ENCODE data around the gene NOL4L. TPM values are rescaled to one million over a fixed set of nuclear protein-coding genes. Genes with fewer than 3 reads are reported as not detected.
A peak's percentile ranks its signal among the peaks of the same experiment; 100 is the strongest.

The NOL4L gene
- total and polyA plus RNA-seq, 4 donors, result 7.9 to 20.6 (median 12.2) TPM

DNA sequence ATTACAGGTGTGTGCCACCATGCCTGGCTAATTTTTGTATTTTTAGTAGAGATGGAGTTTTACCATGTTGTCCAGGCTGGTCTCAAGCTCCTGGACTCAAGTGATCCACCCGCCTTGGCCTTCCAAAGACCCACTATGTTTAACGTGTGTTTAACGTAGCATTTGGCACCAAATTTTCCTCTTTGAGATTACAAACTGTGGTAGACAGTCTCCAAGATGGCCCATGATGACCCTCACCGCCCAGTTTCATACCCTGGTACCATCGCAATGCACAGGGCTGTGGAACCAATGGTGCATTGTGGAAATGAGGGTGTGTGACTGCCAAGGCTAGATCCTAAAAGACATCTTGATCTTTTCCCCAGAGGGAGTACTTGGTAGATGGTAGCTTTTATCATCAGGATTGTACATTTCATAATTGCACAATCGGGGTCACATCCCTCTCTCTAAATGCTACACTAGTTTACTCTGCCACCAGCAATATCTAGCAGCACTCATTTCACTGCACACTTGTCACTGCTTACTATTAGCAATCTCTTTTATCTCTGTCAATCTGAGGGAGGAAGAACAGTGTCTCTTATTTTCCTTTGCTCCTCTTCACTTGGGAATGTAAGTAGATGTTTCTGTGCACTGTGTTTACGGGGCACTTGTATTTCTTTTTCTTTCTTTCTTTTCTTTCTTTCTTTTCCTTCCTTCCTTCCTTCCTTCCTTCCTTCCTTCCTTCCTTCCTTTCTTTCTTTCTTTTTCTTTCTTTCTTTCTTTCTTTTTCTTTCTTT lies 96.9 kb downstream of the NOL4L start:
- no peaks in the 10 kb centered on the region for H3K27me3 ChIP-seq (ENCODE audit: control insufficient read depth in 3 of 3, insufficient read depth in 3 of 3, low read length in 2 of 3)
- TF ChIP-seq, protein P1, sequence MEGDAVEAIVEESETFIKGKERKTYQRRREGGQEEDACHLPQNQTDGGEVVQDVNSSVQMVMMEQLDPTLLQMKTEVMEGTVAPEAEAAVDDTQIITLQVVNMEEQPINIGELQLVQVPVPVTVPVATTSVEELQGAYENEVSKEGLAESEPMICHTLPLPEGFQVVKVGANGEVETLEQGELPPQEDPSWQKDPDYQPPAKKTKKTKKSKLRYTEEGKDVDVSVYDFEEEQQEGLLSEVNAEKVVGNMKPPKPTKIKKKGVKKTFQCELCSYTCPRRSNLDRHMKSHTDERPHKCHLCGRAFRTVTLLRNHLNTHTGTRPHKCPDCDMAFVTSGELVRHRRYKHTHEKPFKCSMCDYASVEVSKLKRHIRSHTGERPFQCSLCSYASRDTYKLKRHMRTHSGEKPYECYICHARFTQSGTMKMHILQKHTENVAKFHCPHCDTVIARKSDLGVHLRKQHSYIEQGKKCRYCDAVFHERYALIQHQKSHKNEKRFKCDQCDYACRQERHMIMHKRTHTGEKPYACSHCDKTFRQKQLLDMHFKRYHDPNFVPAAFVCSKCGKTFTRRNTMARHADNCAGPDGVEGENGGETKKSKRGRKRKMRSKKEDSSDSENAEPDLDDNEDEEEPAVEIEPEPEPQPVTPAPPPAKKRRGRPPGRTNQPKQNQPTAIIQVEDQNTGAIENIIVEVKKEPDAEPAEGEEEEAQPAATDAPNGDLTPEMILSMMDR (IDR thresholded peaks at IDR 0.05; ENCODE audit: control extremely low read depth, extremely low read depth), result no peak
- ATAC-seq (ENCODE audit: insufficient read depth, low FRiP score), result no peak
- H3K27ac ChIP-seq (ENCODE audit: low read depth in 1 of 2, low read length in 1 of 2), result no peak overlapping the region
- no peak for DNase-seq
- H3K36me3 ChIP-seq (ENCODE audit: control insufficient read depth in 4 of 4, insufficient read depth in 4 of 4, low read length in 4 of 4), result no peaks in the 10 kb centered on the region
- peaks cover 0 to 3% (median 0%) of the 10 kb centered on the region in 4 donors for H3K9me3 ChIP-seq (ENCODE audit: control insufficient read depth in 4 of 4, insufficient read depth in 3 of 4, low read length in 3 of 4)
- 92 to 96% methylated on average over 7 of the region's 7 CpGs for WGBS, 2 donors
- no peak overlapping the region for H3K4me3 ChIP-seq
- H3K9ac ChIP-seq (ENCODE audit: insufficient read depth in 1 of 2, low read length in 2 of 2), result no peak overlapping the region
- peaks cover 0 to 6% (median 0%) of the 10 kb centered on the region in 5 donors for H3K4me1 ChIP-seq (ENCODE audit: control insufficient read depth in 5 of 5, insufficient read depth in 5 of 5, low read length in 5 of 5)

DNA sequence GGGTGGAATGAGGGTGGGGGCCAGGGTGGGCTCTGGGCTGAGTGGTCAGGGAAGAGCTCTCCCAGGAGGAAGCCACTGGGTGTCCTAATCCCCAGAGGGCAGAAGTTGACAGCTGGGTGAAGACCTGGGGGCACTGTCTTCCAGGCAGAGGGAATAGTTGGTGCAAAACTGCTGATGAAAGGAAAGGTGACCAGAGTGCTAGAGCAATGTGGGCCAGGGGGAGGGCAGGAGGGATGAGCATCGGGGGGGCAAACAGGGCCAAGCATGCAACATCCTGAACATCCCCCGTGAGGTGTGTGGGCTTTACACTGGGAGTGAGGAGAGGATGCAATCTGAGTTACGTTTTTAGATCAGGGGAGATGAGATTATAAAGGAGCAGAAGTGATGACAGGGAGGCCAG lies 97.8 kb downstream of the NOL4L start:
- peaks cover 0 to 3% (median 0%) of the 10 kb centered on the region in 4 donors for H3K9me3 ChIP-seq (ENCODE audit: control insufficient read depth in 4 of 4, insufficient read depth in 3 of 4, low read length in 3 of 4)
- H3K4me1 ChIP-seq (ENCODE audit: control insufficient read depth in 5 of 5, insufficient read depth in 5 of 5, low read length in 5 of 5), result peaks cover 0 to 6% (median 0%) of the 10 kb centered on the region in 5 donors
- H3K36me3 ChIP-seq (ENCODE audit: control insufficient read depth in 4 of 4, insufficient read depth in 4 of 4, low read length in 4 of 4), result no peaks in the 10 kb centered on the region
- WGBS, 2 donors, result 78 to 85% methylated on average over 3 of the region's 3 CpGs
- DNase-seq (no peak), ATAC-seq (ENCODE audit: insufficient read depth, low FRiP score) (no peak)
- H3K4me3 ChIP-seq, result no peak overlapping the region
- TF ChIP-seq, protein P1 (IDR thresholded peaks at IDR 0.05; ENCODE audit: control extremely low read depth, extremely low read depth), result no peak
- no peaks in the 10 kb centered on the region for H3K27me3 ChIP-seq (ENCODE audit: control insufficient read depth in 3 of 3, insufficient read depth in 3 of 3, low read length in 2 of 3)
- no peak overlapping the region for H3K9ac ChIP-seq (ENCODE audit: insufficient read depth in 1 of 2, low read length in 2 of 2)
- H3K27ac ChIP-seq (ENCODE audit: low read depth in 1 of 2, low read length in 1 of 2), result no peak overlapping the region

DNA sequence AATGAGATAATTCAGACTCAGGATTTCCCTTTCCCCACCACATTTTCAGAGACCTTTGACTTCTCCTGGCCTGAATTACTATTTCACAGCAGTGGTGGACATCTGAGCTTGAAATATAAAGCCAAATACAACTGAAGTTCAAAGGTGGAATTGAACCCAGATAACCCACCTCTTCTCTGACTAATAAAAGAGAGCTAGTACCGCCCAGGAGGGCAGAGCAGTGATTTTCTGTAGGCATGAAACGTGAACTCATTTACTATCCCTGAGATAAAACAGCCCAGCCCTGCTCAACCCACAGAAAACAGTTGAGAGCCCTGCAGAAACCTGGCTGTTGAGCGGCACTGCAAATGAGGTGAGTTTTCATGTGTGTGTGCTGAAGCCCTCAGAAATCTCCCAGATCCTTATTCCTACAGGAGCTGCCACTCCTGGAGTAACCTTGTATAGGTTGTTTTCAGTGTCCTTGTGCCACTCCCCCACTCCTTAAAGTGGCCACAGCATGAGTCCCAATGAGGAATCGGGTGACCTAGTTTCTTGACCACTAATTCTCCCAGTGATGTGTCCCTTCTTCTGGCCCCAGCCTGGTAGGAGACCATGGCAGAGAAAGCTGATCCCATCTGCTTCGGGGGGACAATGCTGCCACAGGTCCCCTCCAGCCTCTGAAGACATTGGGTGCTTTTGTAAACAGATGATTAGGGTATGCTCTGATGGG lies 99.2 kb downstream of the NOL4L start:
- H3K4me1 ChIP-seq (ENCODE audit: control insufficient read depth in 5 of 5, insufficient read depth in 5 of 5, low read length in 5 of 5), result peaks cover 2 to 18% (median 6%) of the 10 kb centered on the region in 5 donors

More for the DNA sequence above, 99.2 kb downstream of the NOL4L start:
- WGBS, 2 donors, result 71 to 80% methylated on average over 5 of the region's 5 CpGs
- ATAC-seq (ENCODE audit: insufficient read depth, low FRiP score) (no peak), DNase-seq (peak in 1 of 3 donors; percentile 38)
- H3K27ac ChIP-seq (ENCODE audit: low read depth in 1 of 2, low read length in 1 of 2), result no peak overlapping the region
- no peak overlapping the region for H3K4me3 ChIP-seq
- no peaks in the 10 kb centered on the region for H3K27me3 ChIP-seq (ENCODE audit: control insufficient read depth in 3 of 3, insufficient read depth in 3 of 3, low read length in 2 of 3)
- H3K9me3 ChIP-seq (ENCODE audit: control insufficient read depth in 4 of 4, insufficient read depth in 3 of 4, low read length in 3 of 4), result peaks cover 0 to 3% (median 0%) of the 10 kb centered on the region in 4 donors
- H3K36me3 ChIP-seq (ENCODE audit: control insufficient read depth in 4 of 4, insufficient read depth in 4 of 4, low read length in 4 of 4), result no peaks in the 10 kb centered on the region
- H3K9ac ChIP-seq (ENCODE audit: insufficient read depth in 1 of 2, low read length in 2 of 2), result no peak overlapping the region
- TF ChIP-seq, protein P1 (IDR thresholded peaks at IDR 0.05; ENCODE audit: control extremely low read depth, extremely low read depth), result no peak

All from lung (tissue), 12 donors.